ENCODE measurements around the gene ADAM10. TPM values are rescaled to one million over a fixed set of nuclear protein-coding genes. Genes with fewer than 3 reads are reported as not detected.

Gene ADAM10
- total and polyA plus RNA-seq, 2 of the 4 experiments (the other 2 are of a cell fraction), result 110 to 185 TPM

DNA sequence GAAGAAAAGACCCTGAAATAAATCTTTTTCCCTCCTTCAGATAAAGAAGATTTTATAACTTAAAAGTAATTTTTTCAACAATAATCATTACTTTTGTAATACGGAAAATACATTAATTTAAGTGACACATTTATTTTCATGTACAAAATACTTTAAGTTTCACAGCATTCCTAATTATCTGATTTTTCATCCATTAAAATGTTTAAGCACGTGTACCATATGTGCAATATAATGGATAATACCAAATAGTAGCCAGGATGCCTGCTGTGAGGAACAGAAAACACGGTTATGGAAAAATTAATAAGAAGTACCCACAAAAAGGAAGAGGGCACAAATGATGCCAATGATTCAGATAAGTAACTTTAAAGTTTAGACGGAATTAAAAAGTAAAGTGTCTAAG is 33.5 kb downstream of the ADAM10 start:
- no TSS peak for BruUV-seq (replicated peaks)
- H4K20me1 ChIP-seq (ENCODE audit: insufficient read depth, low read length), result peaks cover 23% of the 10 kb centered on the region; the same call in 1 of the 2 replicates

More for the DNA sequence above, 33.5 kb downstream of the ADAM10 start:
- no peak overlapping the region for H2BK20ac ChIP-seq (ENCODE audit: low read depth, low read length)
- H2BK120ac ChIP-seq (ENCODE audit: low read depth, low read length), result no peak overlapping the region
- 0 out of 2 replicates have a peak, but pooled peaks cover 3% of the 10 kb centered on the region for H3K9me1 ChIP-seq (ENCODE audit: insufficient read depth, low read length)
- H2AK5ac ChIP-seq (ENCODE audit: low read depth, low read length), result no peak overlapping the region
- H2BK5ac ChIP-seq (ENCODE audit: low read depth, low read length, poor library complexity, severe bottlenecking), result no peak overlapping the region
- intact Hi-C loops (cut with micrococcal nuclease) (loop anchor here (2.0 to 5.0 kb wide), 2 partner anchors 19 to 39 kb away; no protein-coding TSS in a partner anchor), in situ Hi-C loops (cut with MboI; ENCODE audit: low sequenced_read_pairs) (no loop called here), dilution Hi-C loops (cut with HindIII; ENCODE audit: low sequenced_read_pairs, unreplicated experiment) (no loop called here)
- H4K91ac ChIP-seq (ENCODE audit: insufficient read depth, low read depth, low read length), result no peak overlapping the region
- no peak overlapping the region for H3K4ac ChIP-seq (ENCODE audit: low read depth, low read length)
- TF ChIP-seq BHLHE40 (IDR thresholded peaks at IDR 0.05; ENCODE audit: low read depth, low read length) (no peak), NFE2L2 (IDR thresholded peaks at IDR 0.05; ENCODE audit: low read depth, low read length) (no peak), CHD1 (IDR thresholded peaks at IDR 0.05; ENCODE audit: low read depth, low read length) (no peak), RFX5 (IDR thresholded peaks at IDR 0.05; ENCODE audit: low read depth, low read length) (no peak), MAZ (IDR thresholded peaks at IDR 0.05; ENCODE audit: borderline replicate concordance, low read depth, low read length) (no peak), FOS (IDR thresholded peaks at IDR 0.05; ENCODE audit: low read depth, low read length) (no peak), SMC3 (IDR thresholded peaks at IDR 0.05; ENCODE audit: low read depth, low read length) (no peak), RCOR1 (IDR thresholded peaks at IDR 0.05; ENCODE audit: insufficient replicate concordance, low read length) (no peak)
- TF ChIP-seq, protein P1, sequence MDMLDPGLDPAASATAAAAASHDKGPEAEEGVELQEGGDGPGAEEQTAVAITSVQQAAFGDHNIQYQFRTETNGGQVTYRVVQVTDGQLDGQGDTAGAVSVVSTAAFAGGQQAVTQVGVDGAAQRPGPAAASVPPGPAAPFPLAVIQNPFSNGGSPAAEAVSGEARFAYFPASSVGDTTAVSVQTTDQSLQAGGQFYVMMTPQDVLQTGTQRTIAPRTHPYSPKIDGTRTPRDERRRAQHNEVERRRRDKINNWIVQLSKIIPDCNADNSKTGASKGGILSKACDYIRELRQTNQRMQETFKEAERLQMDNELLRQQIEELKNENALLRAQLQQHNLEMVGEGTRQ (IDR thresholded peaks at IDR 0.05; ENCODE audit: low read depth, low read length), result no peak
- CTCF ChIA-PET, result no interaction called here
- H3K18ac ChIP-seq (ENCODE audit: low read depth, low read length), result no peak overlapping the region
- ATAC-seq (ENCODE audit: low read depth), result no peak
- H3K79me1 ChIP-seq (ENCODE audit: low read depth in 1 of 2, low read length in 2 of 2), result peaks cover 20 to 52% of the 10 kb centered on the region in 2 experiments
- no peak overlapping the region for H3K4me2 ChIP-seq (ENCODE audit: low read depth, low read length)
- no peak overlapping the region for H4K8ac ChIP-seq (ENCODE audit: low read depth in 2 of 2, low read length in 2 of 2)
- H3K4me1 ChIP-seq (ENCODE audit: control insufficient read depth, insufficient read depth, low read length), result no peaks in the 10 kb centered on the region
- no peak overlapping the region for H3K14ac ChIP-seq (replicated peaks; ENCODE audit: low read depth, low read length)
- no peak overlapping the region for H3K9ac ChIP-seq (ENCODE audit: low read depth, low read length)
- no peak overlapping the region for H2BK15ac ChIP-seq (ENCODE audit: low read depth, low read length)
- WGBS, 2 experiments (ENCODE audit: extremely low coverage in 2 of 2, insufficient read length in 1 of 2), result 100% methylated on average over 1 of the region's 4 CpGs
- no peaks in the 10 kb centered on the region for H3K9me3 ChIP-seq (ENCODE audit: control insufficient read depth, insufficient read depth, low read length)
- H3K27ac ChIP-seq (ENCODE audit: insufficient read depth, low read length), result no peak overlapping the region
- H2AFZ ChIP-seq (replicated peaks; ENCODE audit: low read length, poor library complexity), result no peak overlapping the region
- H3K27me3 ChIP-seq (ENCODE audit: control insufficient read depth, insufficient read depth, low read length), result no peaks in the 10 kb centered on the region
- H3K36me3 ChIP-seq (ENCODE audit: control insufficient read depth, insufficient read depth, low read length), result peaks cover 7% of the 10 kb centered on the region
- no peak overlapping the region for H3K4me3 ChIP-seq (ENCODE audit: insufficient read depth, low read depth, low read length)
- no peak overlapping the region for H3K56ac ChIP-seq (ENCODE audit: extremely low read depth, insufficient read depth, low read length)
- H4K5ac ChIP-seq (ENCODE audit: low read depth, low read length), result no peak overlapping the region
- DNase-seq, result no peak
- no peak overlapping the region for H2AK9ac ChIP-seq (replicated peaks; ENCODE audit: low read depth, low read length, poor library complexity)
- POLR2A ChIA-PET (ENCODE audit: unreplicated experiment), result no interaction called here
- H3K23ac ChIP-seq (ENCODE audit: low read depth, low read length), result no peak overlapping the region
